OCI-LY7 (cell line): ENCODE measurements around the gene ZNF341. TPM values are rescaled to one million over a fixed set of nuclear protein-coding genes. Genes with fewer than 3 reads are reported as not detected.
"Not testable (repeated sequence)": the region's sequence is repeated elsewhere in the genome, so short reads cannot be mapped to it uniquely, and the experiment has no call there.

Experiments
- BruUV-seq: library from RNA; stranded (reverse); fragments of 400-500 nt; replicated peaks from 2 replicates; lab custom pipeline; 2021; lab: Mats Ljungman, UMichigan
- CTCF ChIA-PET: fragments of 300-600 bp; sonication (Branson Sonifier 250); formaldehyde crosslinking; loops from one replicate; lab custom pipeline; 2022; ENCODE audit warnings: antibody characterized with exemption; ENCODE audit not compliant: unreplicated experiment; lab: Charles Lee
- POLR2A ChIA-PET: fragments of 300-600 bp; sonication (Branson Sonifier 250); formaldehyde crosslinking; loops from one replicate; lab custom pipeline; 2022; ENCODE audit warnings: antibody characterized with exemption; lab: Charles Lee
- DNase-seq: peaks from one replicate; pipeline ENCODE4 v3.0.0-alpha.2; 2015; ENCODE audit warnings: low spot score
- H2AFZ ChIP-seq: fragments of 200-600 bp; sonication (generic), shearing (Covaris generic); 2 replicates; pipeline ENCODE4 v1.6.1; 2014; ENCODE audit warnings: mild to moderate bottlenecking, antibody characterized with exemption, low read length, moderate library complexity
- H3K27ac ChIP-seq: fragments of 200-600 bp; sonication (generic); 2 replicates; pipeline ENCODE4 v1.5.1; 2014; ENCODE audit warnings: mixed run types, low read depth, mild to moderate bottlenecking, moderate library complexity, low read length, inconsistent platforms; ENCODE audit not compliant: poor library complexity, severe bottlenecking
- H3K36me3 ChIP-seq: fragments of 200-600 bp; sonication (generic); 2 replicates; pipeline ENCODE4 v1.6.1; 2014; ENCODE audit warnings: mild to moderate bottlenecking, antibody characterized with exemption, low read length, moderate library complexity, mixed read lengths; ENCODE audit not compliant: insufficient read depth
- H3K4me1 ChIP-seq: fragments of 200-600 bp; sonication (generic); 2 replicates; pipeline ENCODE4 v1.5.1; 2014; ENCODE audit warnings: mild to moderate bottlenecking, low read length; ENCODE audit not compliant: insufficient read depth, poor library complexity, severe bottlenecking
- H3K4me2 ChIP-seq: fragments of 200-600 bp; sonication (generic); 2 replicates; pipeline ENCODE4 v1.6.1; 2014; ENCODE audit warnings: mild to moderate bottlenecking, low read length
- H3K4me3 ChIP-seq: fragments of 200-600 bp; sonication (generic); 2 replicates; pipeline ENCODE4 v1.5.1; 2014; ENCODE audit warnings: mild to moderate bottlenecking, low read depth, low read length; ENCODE audit not compliant: poor library complexity, severe bottlenecking
- H3K79me2 ChIP-seq: fragments of 200-600 bp; sonication (generic); 2 replicates; pipeline ENCODE4 v1.6.1; 2016; ENCODE audit warnings: low read depth, mild to moderate bottlenecking, low read length, moderate library complexity, mixed read lengths; ENCODE audit not compliant: insufficient read depth
- H3K9me2 ChIP-seq: fragments of 200-600 bp; sonication (generic); 2 replicates; pipeline ENCODE4 v1.6.1; 2016; ENCODE audit warnings: mild to moderate bottlenecking, low read length, mixed read lengths; ENCODE audit not compliant: insufficient read depth
- H3K9me3 ChIP-seq: fragments of 200-600 bp; sonication (generic); 2 replicates; pipeline ENCODE4 v1.6.1; 2014; ENCODE audit warnings: mild to moderate bottlenecking, mixed run types, low read length, mixed read lengths
- H4K20me1 ChIP-seq: fragments of 200-600 bp; sonication (generic); 2 replicates; pipeline ENCODE4 v1.6.1; 2014; ENCODE audit warnings: mild to moderate bottlenecking, antibody characterized with exemption, low read length, moderate library complexity, mixed read lengths; ENCODE audit not compliant: insufficient read depth
- CTCF ChIP-seq: fragments of 200-600 bp; sonication (generic); conservative IDR thresholded peaks from 2 replicates; pipeline ENCODE4 v1.5.1; 2014; ENCODE audit warnings: mild to moderate bottlenecking, antibody characterized with exemption, low read length, moderate library complexity, mixed read lengths
- EZH2phosphoT487 ChIP-seq: fragments of 200-600 bp; sonication (generic); IDR thresholded peaks from 2 replicates; pipeline ENCODE4 v1.6.1; 2018; ENCODE audit warnings: low read depth, borderline replicate concordance, mild to moderate bottlenecking, mixed run types, antibody characterized with exemption, low read length, moderate library complexity, mixed read lengths
- intact Hi-C: fragments of 100-400 bp; cut with micrococcal nuclease; formaldehyde crosslinking; loops from one replicate; pipeline ENCODE4 v1.10.0; 2022; ENCODE audit not compliant: unreplicated experiment
- total RNA-seq, 2 experiments: library from RNA; depleted of rRNA in 1 of 2; stranded (reverse); fragments of >200 nt in 1 of 2; shearing (Covaris generic) in 1 of 2; gene quantifications; 2 replicates each; pipeline ENCODE4 v1.2.3, GENCODE V29; 2014 to 2022

Gene ZNF341
- total RNA-seq, 2 experiments from 2014 or later: 3.2 to 7.7 TPM

GRCh38 chr20:33751775-33752174 lies 20.0 kb downstream of the ZNF341 start:
- BruUV-seq: no TSS peak
- CTCF ChIA-PET: no interaction called here
- TF ChIP-seq CTCF (peak; percentile 50; the same call in 1 of the 2 replicates), EZH2phosphoT487 (no peak)

GRCh38 chr20:33753143-33753542 lies 21.3 kb downstream of the ZNF341 start:
- Histone ChIP-seq H3K36me3 (peaks cover 36% of the 10 kb centered on the region), H2AFZ (no peak overlapping the region), H3K9me2 (no peaks in the 10 kb centered on the region), H3K27ac (no peak overlapping the region), H3K4me3 (no peak overlapping the region), H3K79me2 (no peaks in the 10 kb centered on the region), H3K4me2 (no peak overlapping the region), H3K4me1 (peaks cover 9% of the 10 kb centered on the region), H3K9me3 (peaks cover 9% of the 10 kb centered on the region; the same call in 1 of the 2 replicates), H4K20me1 (no peaks in the 10 kb centered on the region)
- CTCF ChIA-PET: no interaction called here
- no TSS peak for BruUV-seq
- TF ChIP-seq EZH2phosphoT487 (no peak), CTCF (no peak)
- intact Hi-C loops: no loop called here
- no peak for DNase-seq
- POLR2A ChIA-PET: interaction anchor here (0.7 to 1.1 kb wide), 2 partner anchors 58 to 94 kb away, joined by 3 read pairs; partner anchors contain the start of gene CHMP4B

More at GRCh38 chr20:33751775-33752174, 20.0 kb downstream of the ZNF341 start:
- intact Hi-C loops: no loop called here
- peaks cover 23% of the 10 kb centered on the region for H3K36me3 ChIP-seq
- H4K20me1 ChIP-seq: no peaks in the 10 kb centered on the region
- H3K4me3 ChIP-seq: no peak overlapping the region
- POLR2A ChIA-PET: no interaction called here
- DNase-seq: no peak
- H3K79me2 ChIP-seq: no peaks in the 10 kb centered on the region
- no peaks in the 10 kb centered on the region for H3K9me3 ChIP-seq
- peaks cover 9% of the 10 kb centered on the region for H3K4me1 ChIP-seq
- no peak overlapping the region for H3K4me2 ChIP-seq
- no peak overlapping the region for H3K27ac ChIP-seq
- H2AFZ ChIP-seq: no peak overlapping the region
- no peaks in the 10 kb centered on the region for H3K9me2 ChIP-seq

GRCh38 chr20:33753763-33754162 lies 22.0 kb downstream of the ZNF341 start:
- no peaks in the 10 kb centered on the region for H4K20me1 ChIP-seq
- no peaks in the 10 kb centered on the region for H3K79me2 ChIP-seq
- no peak overlapping the region for H3K4me2 ChIP-seq
- peaks cover 37% of the 10 kb centered on the region for H3K36me3 ChIP-seq
- DNase-seq: no peak
- TF ChIP-seq EZH2phosphoT487 (no peak), CTCF (no peak)
- no peak overlapping the region for H3K4me3 ChIP-seq
- H3K27ac ChIP-seq: no peak overlapping the region
- H2AFZ ChIP-seq: no peak overlapping the region
- POLR2A ChIA-PET: interaction anchor here (1.1 kb wide), 2 partner anchors 21 to 57 kb away, joined by 3 to 5 read pairs; partner anchors contain the start of gene CHMP4B
- intact Hi-C loops: no loop called here
- CTCF ChIA-PET: no interaction called here
- peaks cover 9% of the 10 kb centered on the region; the same call in 1 of the 2 replicates for H3K9me3 ChIP-seq
- BruUV-seq: no TSS peak
- H3K4me1 ChIP-seq: peaks cover 9% of the 10 kb centered on the region
- no peaks in the 10 kb centered on the region for H3K9me2 ChIP-seq

- H3K4me1 ChIP-seq, CTCF ChIA-PET, H3K79me2 ChIP-seq, H4K20me1 ChIP-seq, H3K9me3 ChIP-seq, H3K9me2 ChIP-seq, H3K27ac ChIP-seq, BruUV-seq, intact Hi-C loops, H3K4me3 ChIP-seq: not testable (repeated sequence)
- DNase-seq: peak; percentile 74
- POLR2A ChIA-PET: interaction anchor here (0.7 kb wide), 1 partner anchor 23 kb away, joined by 3 read pairs; no protein-coding TSS in a partner anchor
- Histone ChIP-seq H2AFZ (peak overlapping the region; percentile 74), H3K36me3 (peaks cover 37% of the 10 kb centered on the region), H3K4me2 (peak overlapping the region; percentile 2; the same call in 1 of the 2 replicates)
Measured at GRCh38 chr20:33755936-33756490, 24.2 kb downstream of the ZNF341 start.
